HG03175 (cell line): ENCODE results near the gene CDC42BPB.

Experiments
- ATAC-seq: cut with Tn5 transposase; IDR thresholded peaks from one replicate; pipeline ENCODE4 v1.9.1; 2021; ENCODE audit warnings: mild to moderate bottlenecking, moderate library complexity; ENCODE audit not compliant: unreplicated experiment

The CDC42BPB gene

GRCh38 chr14:103057372-103058163 is at the start of gene CDC42BPB:
Gene CDC42BPB (minus strand): TSS chr14:103057549. CDS start chr14:103057173, 376 bp downstream.
- ATAC-seq: peak; percentile 75

DNA sequence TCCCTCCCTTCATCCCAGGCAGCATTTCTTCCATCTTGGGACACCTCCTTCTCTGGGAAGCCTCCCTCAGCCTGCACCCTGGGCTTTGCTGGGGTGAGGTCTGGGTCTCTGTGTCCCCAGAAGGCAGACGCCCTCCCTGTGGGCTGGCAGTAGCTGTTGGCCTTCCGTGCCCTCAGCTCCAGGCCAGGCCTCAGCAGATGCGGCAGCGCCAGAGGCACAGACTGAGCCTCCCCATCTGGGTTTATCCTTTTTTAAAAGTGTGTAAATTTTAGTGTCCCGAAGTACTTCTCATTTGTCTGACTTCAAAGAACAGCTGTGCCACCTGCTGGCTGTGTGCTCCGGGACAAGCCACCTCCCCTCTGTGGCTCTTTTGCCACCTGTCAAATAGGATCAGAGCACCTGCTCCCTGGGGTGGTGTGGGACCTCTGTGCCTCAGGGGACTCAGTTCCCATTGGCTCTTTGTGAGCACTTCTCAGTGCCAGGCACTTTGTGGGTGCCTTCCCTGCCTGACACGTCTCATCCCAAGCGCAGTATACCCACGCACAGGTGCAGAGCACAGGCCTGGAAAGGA is 48.3 kb upstream of the CDC42BPB start:
- no peak for ATAC-seq

- ATAC-seq: peak; percentile 50
These were observed 47.5 kb upstream of the CDC42BPB start for GRCh38 chr14:103104654-103105452.

DNA sequence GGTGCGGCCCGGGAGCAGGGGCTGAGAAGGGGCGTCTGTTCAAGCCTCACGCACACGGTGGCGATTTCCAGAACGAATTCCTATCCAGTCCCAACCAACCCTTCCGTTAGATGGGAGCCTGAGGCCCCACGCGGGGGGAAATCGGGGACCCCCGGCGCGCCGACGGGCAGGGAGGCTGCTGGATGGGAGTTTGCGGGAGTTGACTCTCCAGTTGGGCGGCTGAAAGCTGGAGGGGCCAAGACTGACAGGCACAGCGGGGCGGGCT is 47.0 kb upstream of the CDC42BPB start:
- no peak for ATAC-seq

- ATAC-seq: no peak
These were observed 46.4 kb upstream of the CDC42BPB start for GRCh38 chr14:103103461-103104388.

DNA sequence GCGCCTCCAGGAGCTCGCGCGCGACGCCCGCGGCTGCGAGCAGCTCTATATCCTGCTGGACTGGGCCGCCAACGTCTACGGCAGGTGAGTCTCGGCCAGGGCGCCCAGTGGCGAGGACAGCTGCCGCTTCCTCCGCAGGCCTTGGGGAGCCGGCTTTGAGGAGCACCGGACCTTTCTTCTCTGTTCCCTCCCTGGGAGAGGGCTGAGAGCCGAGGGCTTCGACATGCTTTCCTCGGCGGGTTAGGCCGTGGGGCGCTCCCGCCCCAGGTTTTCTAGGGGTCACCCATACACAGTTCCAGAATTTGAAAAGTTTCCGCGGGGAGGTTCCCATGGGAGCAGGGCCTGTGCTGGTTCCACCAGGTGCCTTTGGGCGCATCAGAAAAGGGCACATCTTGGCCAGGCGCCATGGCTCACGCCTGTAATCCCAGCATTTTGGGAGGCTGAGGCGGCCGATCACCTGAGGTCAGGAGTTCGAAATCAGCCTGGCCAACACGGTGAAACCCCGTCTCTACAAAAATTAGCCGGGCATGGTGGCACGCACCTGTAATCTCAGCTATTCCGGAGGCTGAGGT is 45.4 kb upstream of the CDC42BPB start:
- no peak for ATAC-seq

DNA sequence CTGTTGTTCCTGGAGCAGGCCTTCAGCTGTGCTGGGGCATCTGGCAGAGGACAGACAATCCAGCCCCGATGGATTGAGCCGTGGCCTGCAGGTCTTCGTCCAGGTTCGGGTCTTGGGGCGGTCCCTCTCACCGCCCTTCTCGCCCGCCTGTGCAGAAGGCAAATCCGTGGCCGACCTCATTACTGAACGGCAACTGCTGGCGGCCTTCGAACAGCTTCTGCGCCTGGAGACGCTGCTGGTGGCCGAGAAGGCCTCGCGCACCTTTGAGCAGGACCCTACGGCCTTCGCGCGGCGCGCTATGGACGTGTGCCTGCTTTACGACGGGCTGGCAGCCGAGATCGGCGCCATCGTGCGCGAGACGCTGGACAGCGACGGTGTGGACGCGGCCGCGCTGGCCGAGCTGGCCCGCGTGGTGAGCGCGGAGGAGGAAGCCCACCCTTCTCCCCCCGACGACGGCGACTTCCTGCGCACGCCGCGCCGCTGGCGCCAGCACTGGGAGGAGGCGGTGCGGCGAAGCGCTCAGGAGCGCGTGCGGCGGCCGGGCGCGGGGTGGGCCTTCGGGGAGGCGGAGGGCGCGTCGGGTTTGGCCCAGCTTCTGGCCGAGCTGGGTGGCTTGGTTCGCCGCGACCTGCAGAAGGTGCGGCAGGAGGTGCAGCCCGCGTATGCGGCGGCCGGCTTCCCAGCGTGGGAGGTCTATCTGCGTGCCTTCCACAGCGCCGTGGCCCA is 44.8 kb upstream of the CDC42BPB start:
- no peak for ATAC-seq

GRCh38 chr14:103101257-103101962 is 44.1 kb upstream of the CDC42BPB start:
- no peak for ATAC-seq

- peak; percentile 73 for ATAC-seq
These were observed 43.2 kb upstream of the CDC42BPB start for GRCh38 chr14:103100281-103101121.

DNA sequence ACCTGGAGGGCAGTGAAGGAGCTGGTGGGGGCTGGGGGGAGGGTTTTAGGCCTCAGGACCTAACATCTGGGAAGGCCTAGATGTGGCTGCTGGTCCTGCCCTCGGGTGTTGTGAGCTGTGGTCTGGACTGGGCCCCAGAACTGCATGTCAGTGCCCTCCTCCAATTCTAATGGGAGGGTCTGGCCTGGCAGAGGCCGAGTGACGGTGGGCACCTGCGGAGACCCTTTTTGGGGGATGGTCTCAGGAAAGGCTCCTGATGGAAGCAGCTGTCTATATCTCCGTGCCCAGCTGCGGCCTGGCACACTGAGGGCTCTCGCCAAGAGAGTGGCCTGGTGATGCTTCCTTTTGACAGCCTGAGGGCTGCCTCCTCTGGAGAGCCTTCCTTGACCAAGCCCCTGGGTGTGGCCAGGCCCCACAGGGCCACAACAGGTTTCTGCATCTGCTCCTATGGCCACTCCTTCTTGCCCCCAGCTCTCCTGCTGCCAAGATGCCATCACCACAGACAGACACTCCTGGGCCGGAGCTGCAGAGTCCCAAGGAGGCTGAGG is 42.5 kb upstream of the CDC42BPB start:
- ATAC-seq: no peak

- ATAC-seq: no peak
These were observed 41.9 kb upstream of the CDC42BPB start for GRCh38 chr14:103099081-103099732.

DNA sequence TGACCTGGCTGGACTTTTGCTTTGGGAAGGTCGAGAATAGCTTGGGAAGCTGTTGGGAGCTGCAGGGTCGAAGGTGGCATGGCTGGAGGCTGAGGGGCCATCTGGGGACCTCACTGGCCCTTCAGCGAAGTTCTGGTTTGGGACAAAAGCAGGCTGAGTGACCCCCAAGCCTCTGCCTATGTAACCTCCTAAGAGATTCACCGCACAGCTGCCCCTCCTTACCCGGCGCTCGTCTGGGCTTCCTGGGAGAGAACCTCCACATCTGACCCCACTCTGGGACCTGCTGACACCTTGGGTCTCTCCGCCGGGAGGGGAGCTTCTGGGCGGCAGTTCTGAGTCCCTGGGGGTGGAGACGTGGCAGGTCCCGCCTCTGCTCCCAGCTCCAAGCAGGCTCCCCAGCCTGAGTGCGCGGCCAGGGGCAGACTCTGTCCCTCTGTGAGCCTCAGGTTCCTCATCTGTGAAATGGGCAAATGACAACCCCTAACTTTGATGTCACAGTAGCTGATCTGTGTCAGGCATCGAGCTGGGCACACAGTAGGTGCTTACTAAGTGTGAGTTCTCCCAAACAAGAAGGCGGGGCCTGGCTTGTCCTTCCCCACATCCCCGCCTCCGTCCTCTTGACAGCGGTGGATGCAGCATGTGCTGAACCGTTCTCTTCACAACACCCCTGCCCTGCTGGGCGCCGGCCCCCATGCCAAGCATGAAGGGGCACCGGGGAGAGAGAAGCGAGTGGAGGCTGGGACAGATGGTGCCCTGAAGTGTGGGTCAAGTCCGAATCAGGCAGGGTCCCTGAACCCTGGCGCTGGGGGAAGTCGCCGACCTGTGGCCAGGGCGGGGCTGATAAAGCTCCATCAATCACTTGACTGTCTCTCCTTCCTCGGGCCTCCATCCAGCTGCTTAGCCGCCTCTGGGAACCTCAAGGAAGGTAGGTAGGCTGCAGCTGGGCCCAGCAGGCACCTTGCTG is 40.9 kb upstream of the CDC42BPB start:
- no peak for ATAC-seq

DNA sequence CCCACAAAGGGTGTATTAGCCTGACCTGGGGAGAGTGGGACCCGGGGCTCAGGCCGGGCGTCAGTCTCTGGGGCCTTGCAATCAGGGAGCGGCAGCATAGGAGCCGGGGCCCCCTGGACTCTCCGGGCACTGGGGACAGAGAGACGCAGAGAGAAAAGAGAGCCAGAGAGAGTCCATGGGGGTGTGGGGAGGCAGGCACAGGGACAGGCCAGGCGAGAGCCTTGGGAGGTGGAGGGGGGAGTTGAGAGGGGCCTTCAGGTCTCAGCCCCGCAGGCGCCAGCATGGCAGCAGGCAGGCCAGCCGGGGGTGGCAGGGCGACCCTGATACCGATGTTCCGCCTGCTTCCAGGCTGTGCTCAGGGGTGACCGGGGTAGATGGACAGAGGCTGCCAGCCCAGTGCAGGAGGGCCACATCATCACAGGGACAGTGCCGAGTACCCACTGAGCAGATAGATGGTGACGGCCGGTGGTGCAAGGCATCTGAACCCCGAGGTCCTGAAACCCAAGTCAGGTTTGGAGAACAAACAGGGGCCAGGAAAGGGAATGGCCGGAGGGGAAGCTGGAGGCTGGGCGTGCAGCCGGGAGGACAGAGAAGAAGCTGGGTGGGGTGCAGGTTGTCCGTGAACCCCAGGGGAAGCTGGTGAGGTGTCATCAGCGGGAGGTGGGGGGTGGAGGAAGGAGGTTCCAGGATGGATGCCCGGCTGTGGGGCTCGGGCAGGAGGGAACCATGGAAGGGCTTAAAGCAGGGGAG is 40.1 kb upstream of the CDC42BPB start:
- ATAC-seq: no peak

DNA sequence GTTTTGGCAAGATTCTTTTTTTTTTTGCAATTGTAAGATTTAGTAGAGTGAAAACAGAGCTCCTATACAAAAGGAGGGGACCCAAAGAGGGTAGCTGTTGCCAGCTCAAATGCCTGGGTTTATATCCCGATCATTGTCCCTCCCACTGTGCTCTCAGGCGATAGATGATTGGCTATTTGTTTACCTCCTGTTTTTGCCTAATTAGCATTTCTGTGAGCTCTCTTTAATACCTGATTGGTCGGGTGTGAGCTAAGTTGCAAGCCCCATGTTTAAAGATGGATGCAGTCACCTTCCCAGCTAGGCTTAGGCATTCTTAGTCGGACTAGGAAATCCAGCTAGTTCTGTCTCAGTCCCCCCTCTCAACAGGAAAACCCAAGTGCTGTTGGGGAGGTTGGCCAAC is 39.0 kb upstream of the CDC42BPB start:
- no peak for ATAC-seq

- ATAC-seq: no peak
These were observed 37.9 kb upstream of the CDC42BPB start for GRCh38 chr14:103095210-103095778.
